Mesothelial cell of epicardium (in vitro differentiated cells): ENCODE measurements around the gene ZC3H7A. TPM values are rescaled to one million over a fixed set of nuclear protein-coding genes. Genes with fewer than 3 reads are reported as not detected.

ENCODE experiments used
- DNase-seq, 2 experiments: peaks; one replicate each; pipeline ENCODE4 v3.0.0; 2021; ENCODE audit warnings: low spot score in 2 of 2; ENCODE audit not compliant: unreplicated experiment in 2 of 2
- H3K27ac Mint-ChIP-seq: 2 replicates; pipeline ENCODE4 v1.8.0; 2021; ENCODE audit warnings: mixed read lengths
- H3K27me3 Mint-ChIP-seq: 2 replicates; pipeline ENCODE4 v1.8.0; 2021; ENCODE audit warnings: low read depth, mixed read lengths
- H3K36me3 Mint-ChIP-seq: 2 replicates; pipeline ENCODE4 v1.8.0; 2021; ENCODE audit warnings: mixed read lengths
- H3K4me1 Mint-ChIP-seq: 2 replicates; pipeline ENCODE4 v1.8.0; 2021; ENCODE audit warnings: mixed read lengths
- H3K4me3 Mint-ChIP-seq: 2 replicates; pipeline ENCODE4 v1.8.0; 2021; ENCODE audit warnings: mild to moderate bottlenecking, moderate library complexity, mixed read lengths
- H3K9me3 Mint-ChIP-seq: 2 replicates; pipeline ENCODE4 v1.8.0; 2021; ENCODE audit warnings: mixed read lengths
- CTCF ChIP-seq: fragments of 200-600 bp; sonication (generic); IDR thresholded peaks from one replicate; pipeline ENCODE4 v1.5.0; 2021; ENCODE audit warnings: antibody characterized with exemption; ENCODE audit not compliant: unreplicated experiment
- total RNA-seq: library from RNA; stranded (reverse); gene quantifications from 3 replicates; pipeline ENCODE4 v1.2.1, GENCODE V29; 2021

ZC3H7A gene
- total RNA-seq, 1 donor from 2014 or later, result 66.7 TPM

- Mint-ChIP-seq H3K4me1 (no peaks in the 10 kb centered on the region), H3K27ac (no peak overlapping the region), H3K4me3 (no peak overlapping the region), H3K9me3 (no peaks in the 10 kb centered on the region), H3K36me3 (peaks cover 15% of the 10 kb centered on the region), H3K27me3 (no peaks in the 10 kb centered on the region)
- TF ChIP-seq CTCF, result no peak
- DNase-seq, result no peak
Observed at GRCh38 chr16:11726008-11726407, 71.0 kb downstream of the ZC3H7A start.

GRCh38 chr16:11725457-11725856 is 71.6 kb downstream of the ZC3H7A start:
- no peak overlapping the region for H3K27ac Mint-ChIP-seq
- no peaks in the 10 kb centered on the region for H3K27me3 Mint-ChIP-seq
- H3K4me3 Mint-ChIP-seq, result no peak overlapping the region
- TF ChIP-seq CTCF, result no peak
- H3K9me3 Mint-ChIP-seq, result no peaks in the 10 kb centered on the region
- no peak for DNase-seq
- peaks cover 16% of the 10 kb centered on the region for H3K36me3 Mint-ChIP-seq
- H3K4me1 Mint-ChIP-seq, result no peaks in the 10 kb centered on the region

- Mint-ChIP-seq H3K36me3 (peaks cover 18% of the 10 kb centered on the region), H3K4me3 (no peak overlapping the region), H3K27ac (no peak overlapping the region), H3K9me3 (no peaks in the 10 kb centered on the region), H3K27me3 (no peaks in the 10 kb centered on the region), H3K4me1 (no peaks in the 10 kb centered on the region)
- no peak for DNase-seq
- no peak for TF ChIP-seq CTCF
Observed at GRCh38 chr16:11722468-11722808, 74.6 kb downstream of the ZC3H7A start.

- Mint-ChIP-seq H3K27ac (peak overlapping the region; percentile 4), H3K4me1 (no peaks in the 10 kb centered on the region), H3K9me3 (no peaks in the 10 kb centered on the region), H3K36me3 (peaks cover 17% of the 10 kb centered on the region), H3K4me3 (no peak overlapping the region), H3K27me3 (no peaks in the 10 kb centered on the region)
- no peak for DNase-seq
- no peak for TF ChIP-seq CTCF
Observed at GRCh38 chr16:11721781-11722467, 75.1 kb downstream of the ZC3H7A start.

- no peak for TF ChIP-seq CTCF
- Mint-ChIP-seq H3K4me1 (no peaks in the 10 kb centered on the region), H3K4me3 (no peak overlapping the region), H3K9me3 (no peaks in the 10 kb centered on the region), H3K27me3 (no peaks in the 10 kb centered on the region), H3K36me3 (peaks cover 12% of the 10 kb centered on the region), H3K27ac (no peak overlapping the region)
- DNase-seq, result no peak
Observed at GRCh38 chr16:11719762-11720161, 77.3 kb downstream of the ZC3H7A start.

GRCh38 chr16:11719171-11719570 is 77.9 kb downstream of the ZC3H7A start:
- Mint-ChIP-seq H3K36me3 (peaks cover 15% of the 10 kb centered on the region), H3K4me1 (no peaks in the 10 kb centered on the region), H3K27me3 (no peaks in the 10 kb centered on the region), H3K4me3 (no peak overlapping the region), H3K27ac (no peak overlapping the region), H3K9me3 (no peaks in the 10 kb centered on the region)
- TF ChIP-seq CTCF, result no peak
- no peak for DNase-seq
